K562 treated with DMSO at 1 percent for 48 hours (cell line): ENCODE results near the gene CLDND2. TPM values are rescaled to one million over a fixed set of nuclear protein-coding genes. Genes with fewer than 3 reads are reported as not detected.

Experiments
- total RNA-seq: library from RNA; unstranded; fragments of 300-600 nt; gene quantifications from 2 replicates; pipeline ENCODE4 v1.2.3, GENCODE V29; 2022; ENCODE audit warnings: low replicate concordance; ENCODE audit errors: extremely low read depth

CLDND2 gene, protein sequence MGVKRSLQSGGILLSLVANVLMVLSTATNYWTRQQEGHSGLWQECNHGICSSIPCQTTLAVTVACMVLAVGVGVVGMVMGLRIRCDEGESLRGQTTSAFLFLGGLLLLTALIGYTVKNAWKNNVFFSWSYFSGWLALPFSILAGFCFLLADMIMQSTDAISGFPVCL
- not detected in 2 replicates for total RNA-seq

DNA sequence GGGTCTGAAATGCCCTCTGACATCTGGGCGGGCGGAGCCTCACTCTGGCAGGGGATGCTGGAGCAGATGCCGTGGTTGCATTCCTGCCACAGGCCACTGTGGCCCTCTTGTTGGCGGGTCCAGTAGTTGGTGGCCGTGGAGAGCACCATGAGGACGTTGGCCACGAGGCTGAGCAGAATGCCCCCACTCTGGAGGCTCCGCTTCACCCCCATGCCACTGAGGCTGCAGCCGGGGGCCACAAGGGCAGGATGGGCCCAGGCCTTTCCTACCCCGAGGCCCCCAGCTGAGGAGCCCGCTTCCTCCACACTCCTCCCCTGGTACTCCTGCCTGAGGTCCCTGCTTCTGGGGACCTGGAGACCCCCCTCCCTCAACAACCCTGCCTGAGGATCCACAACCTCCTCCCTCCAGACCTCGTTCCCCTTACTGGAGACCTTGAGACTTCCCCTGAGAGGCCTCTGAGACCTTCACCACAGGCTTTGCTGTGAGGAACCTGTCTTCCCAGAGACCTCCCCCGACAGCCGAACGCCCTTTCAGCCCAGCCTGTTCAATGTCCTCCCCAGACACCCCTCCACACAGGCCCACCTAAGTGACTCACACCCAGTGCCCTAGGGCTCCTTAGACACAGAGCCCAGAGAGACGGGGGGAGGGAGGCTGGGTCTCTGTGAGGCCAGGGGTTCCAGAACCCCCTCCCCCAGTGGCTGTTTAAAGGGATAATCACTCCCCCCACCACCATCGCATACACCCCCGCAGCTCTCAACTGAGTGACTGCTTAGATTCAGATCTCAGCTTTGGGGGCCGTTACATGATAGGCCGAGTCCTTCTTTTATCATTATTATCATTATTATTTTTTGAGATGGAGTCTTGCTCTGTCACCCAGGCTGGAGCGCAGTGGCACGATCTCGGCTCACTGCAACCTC, at the start of gene CLDND2:
TSS of gene CLDND2 (minus strand) at position 638 of the 917 bp plus-strand sequence. CDS start at position 212, 426 bp downstream.

DNA sequence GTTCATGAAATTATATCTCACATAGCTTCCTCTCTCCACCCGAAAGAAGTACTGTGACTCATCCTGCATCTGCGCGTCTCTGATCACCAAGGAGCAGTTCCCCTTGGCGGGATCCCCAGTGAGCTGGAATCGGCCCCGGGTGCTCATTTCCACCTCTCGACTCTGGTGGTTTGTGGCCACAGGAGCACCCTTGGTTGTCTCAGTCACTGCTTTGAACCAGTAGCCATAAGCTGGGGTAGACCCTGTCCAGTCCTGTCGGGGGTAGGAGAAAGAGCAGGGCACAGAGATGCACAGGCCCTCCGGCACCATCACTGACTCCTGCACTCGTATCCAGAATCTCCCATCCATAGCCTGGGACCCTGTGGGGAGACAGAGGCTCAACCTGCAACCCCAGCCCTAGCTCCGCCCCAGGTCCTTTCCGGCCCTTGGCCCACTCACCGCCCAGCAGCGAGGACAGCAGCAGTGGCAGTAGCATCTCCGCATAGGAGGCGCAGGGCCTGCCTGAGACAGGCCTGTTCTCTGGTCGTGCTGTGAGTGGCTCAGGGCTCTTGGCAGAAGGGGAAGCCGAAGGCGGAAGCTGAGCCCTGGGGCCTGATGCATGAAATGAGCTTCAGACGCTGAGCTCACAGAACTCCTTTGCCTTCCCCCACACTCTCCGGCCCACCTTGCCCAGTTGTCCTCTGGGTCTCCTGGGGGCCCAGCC, 48.5 kb upstream of the CLDND2 start, which contains the start of gene SIGLEC10:
TSS of gene SIGLEC10 (minus strand) at position 536 of the 703 bp plus-strand sequence. CDS start at position 475, 61 bp downstream.

DNA sequence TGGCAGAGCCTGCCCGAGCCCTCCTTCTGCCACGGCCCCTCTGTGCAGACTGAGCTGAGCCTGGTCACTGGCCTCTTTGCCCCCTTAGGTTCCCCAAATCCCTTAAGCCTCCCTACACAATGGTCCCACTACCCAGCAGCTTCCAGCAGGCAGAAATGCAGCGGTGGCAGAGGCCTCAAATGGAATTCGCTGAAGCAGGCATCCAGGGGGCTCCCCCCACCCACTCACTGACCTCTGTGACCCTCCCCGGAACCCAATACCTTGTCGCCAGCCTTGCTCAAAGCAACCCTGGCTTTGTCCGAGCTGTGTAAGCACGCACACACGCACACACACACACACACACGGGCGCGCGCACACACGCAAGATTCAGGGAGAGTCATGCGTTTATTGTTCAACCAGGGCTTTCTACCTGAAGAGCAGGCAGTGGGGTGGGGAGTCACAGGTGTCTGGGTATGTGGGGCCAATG, 19.2 kb upstream of the CLDND2 start, which contains the start of gene LIM2:
TSS of gene LIM2 (minus strand) at position 51 of the 466 bp plus-strand sequence. CDS start 531 bp downstream, outside the sequence.

DNA sequence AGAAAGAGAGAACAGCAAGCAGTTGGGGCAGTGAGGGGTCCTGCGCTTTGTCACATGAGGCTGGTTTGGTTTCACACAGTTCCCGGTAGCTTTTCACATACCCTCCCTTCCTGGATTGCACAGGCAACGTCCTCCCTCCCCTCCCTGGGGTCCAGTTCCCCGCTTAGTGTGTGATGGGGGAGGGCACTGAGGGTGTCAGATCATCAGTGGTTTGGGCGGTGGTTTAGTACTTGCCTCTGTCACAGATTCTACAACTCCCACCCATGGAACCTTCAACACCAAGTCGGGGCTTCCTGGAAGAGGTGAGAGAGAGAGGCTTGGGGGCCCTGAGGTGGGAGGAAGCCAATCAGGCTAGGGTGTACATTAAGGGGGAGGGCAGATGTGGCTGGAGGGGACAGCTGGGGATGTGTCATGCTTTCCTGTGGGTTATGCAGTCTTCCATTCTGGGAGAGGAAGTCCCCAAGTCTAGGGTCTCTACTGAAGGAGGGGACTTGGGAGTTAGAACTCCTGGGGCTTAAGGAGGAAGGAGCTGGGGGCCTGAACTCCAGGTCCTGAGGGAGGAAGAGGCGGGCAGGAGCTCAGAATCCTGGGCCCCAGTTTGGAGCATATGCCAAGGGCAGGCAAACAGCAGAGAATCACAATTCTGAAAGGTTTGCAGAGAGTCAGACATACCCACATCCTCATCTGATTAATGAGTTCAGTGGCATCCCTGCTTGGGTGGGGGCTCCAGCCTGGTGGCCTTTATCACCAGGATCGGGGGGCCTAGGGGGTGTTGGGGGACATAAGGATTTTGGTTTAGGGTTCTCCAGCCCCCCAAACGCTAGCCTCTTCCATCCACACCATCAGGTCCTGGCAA, 4.1 kb upstream of the CLDND2 start, which contains the start of gene NKG7:
TSS of gene NKG7 (minus strand) at position 6 of the 856 bp plus-strand sequence. CDS start 119 bp downstream, outside the sequence.

DNA sequence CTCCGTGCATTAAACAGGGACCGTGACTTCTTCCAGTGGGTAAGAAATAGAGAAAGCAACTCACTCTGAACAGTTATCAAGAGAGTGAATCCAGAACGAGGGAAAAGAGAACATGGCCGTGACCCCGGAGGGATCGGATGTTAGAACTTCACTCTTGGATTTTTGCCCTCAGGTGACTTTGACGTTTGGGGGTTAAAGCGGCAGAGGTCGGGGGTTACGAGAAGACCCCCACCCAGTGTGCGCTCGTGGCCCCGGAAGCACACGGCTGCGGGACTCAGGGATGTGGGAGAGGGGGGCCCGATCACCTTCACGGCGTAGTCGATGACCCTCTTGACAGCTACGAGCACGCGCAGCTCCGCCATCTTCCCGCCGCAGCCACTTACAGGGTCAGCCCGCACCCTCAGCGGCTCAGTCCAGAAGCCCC, 2.8 kb downstream of the CLDND2 start, which contains the start of gene ETFB:
TSS of gene ETFB (minus strand) at position 424 of the 424 bp plus-strand sequence. CDS start at position 362, 62 bp downstream.

DNA sequence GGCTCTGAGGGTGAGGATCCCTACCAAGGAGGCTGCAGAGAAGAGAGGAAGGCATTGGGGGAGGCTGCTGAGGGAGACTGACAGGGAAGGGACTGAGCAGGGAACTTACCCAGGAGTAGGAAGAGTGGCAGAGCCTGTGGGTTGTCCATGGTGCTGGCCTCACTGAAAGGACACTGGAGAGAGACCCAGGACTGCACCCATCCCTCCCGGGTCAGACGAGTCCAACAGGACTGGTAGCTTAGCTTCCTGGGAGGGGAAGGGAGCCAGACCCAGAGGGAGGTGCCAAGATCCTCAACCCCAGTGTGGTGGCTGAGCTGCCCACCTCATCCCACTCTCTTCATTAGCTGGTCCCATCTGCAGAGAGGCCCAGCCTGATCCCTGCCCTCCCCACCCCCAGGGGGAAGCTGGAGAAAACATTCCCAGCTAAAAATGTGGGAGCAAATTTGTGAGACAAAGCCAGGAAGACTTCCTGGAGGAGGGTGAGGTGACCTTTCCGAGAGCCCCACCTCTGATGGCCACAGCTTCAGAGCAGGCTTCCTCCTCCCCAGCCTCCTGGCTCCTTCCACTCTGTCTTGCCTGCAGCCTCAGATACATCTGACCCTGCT, 26.7 kb downstream of the CLDND2 start, which contains the start of gene VSIG10L:
TSS of gene VSIG10L (minus strand) at position 164 of the 605 bp plus-strand sequence. CDS start at position 149, 15 bp downstream.

Other genes with a start within 250 kb of the CLDND2 start
- not detected in 2 replicates for gene SIGLEC9, start 244.1 kb downstream of the CLDND2 start, total RNA-seq
- gene SIGLEC7, start 226.7 kb downstream of the CLDND2 start, total RNA-seq = not detected in 2 replicates
- not detected in 2 replicates for gene CD33, start 143.9 kb downstream of the CLDND2 start, total RNA-seq
- gene SIGLECL1, start 117.9 kb downstream of the CLDND2 start, total RNA-seq = not detected in 2 replicates
- gene IGLON5, start 57.4 kb downstream of the CLDND2 start, total RNA-seq = not detected in 2 replicates
- gene VSIG10L, start 26.9 kb downstream of the CLDND2 start, total RNA-seq = not detected in 2 replicates
- not detected in 2 replicates for gene ETFB, start 2.6 kb downstream of the CLDND2 start, total RNA-seq
- gene NKG7, start 3.7 kb upstream of the CLDND2 start, total RNA-seq = not detected in 2 replicates
- gene LIM2, start 19.0 kb upstream of the CLDND2 start, total RNA-seq = not detected in 2 replicates
- gene C19orf84, start 21.6 kb upstream of the CLDND2 start, total RNA-seq = not detected in 2 replicates
- gene SIGLEC10, start 48.6 kb upstream of the CLDND2 start, total RNA-seq = not detected in 2 replicates
- not detected in 2 replicates for gene SIGLEC8, start 89.5 kb upstream of the CLDND2 start, total RNA-seq
- not detected in 2 replicates for gene CEACAM18, start 109.5 kb upstream of the CLDND2 start, total RNA-seq
- gene SIGLEC12, start 132.8 kb upstream of the CLDND2 start, total RNA-seq = not detected in 2 replicates
- gene SIGLEC6, start 162.7 kb upstream of the CLDND2 start, total RNA-seq = not detected in 2 replicates
- gene ZNF175, start 202.3 kb upstream of the CLDND2 start, total RNA-seq = not detected in 2 replicates